Calu3 (cell line): ENCODE measurements around the gene STING1. TPM values are rescaled to one million over a fixed set of nuclear protein-coding genes. Genes with fewer than 3 reads are reported as not detected.

ENCODE experiments used
- BruUV-seq: library from RNA; stranded (reverse); fragments of 400-500 nt; replicated peaks from 2 replicates; lab custom pipeline; 2021; lab: Mats Ljungman, UMichigan
- CTCF ChIA-PET: fragments of 300-600 bp; sonication (Branson Sonifier 250); formaldehyde crosslinking; loops from one replicate; lab custom pipeline; 2022; ENCODE audit warnings: antibody characterized with exemption; lab: Charles Lee
- DNase-seq: peaks from one replicate; pipeline ENCODE4 v3.0.0; 2022
- H3K27ac Mint-ChIP-seq: one replicate; pipeline ENCODE4 v1.8.0; 2022; ENCODE audit warnings: mixed read lengths; ENCODE audit not compliant: unreplicated experiment
- H3K27me3 Mint-ChIP-seq: one replicate; pipeline ENCODE4 v1.8.0; 2022; ENCODE audit warnings: mixed read lengths; ENCODE audit not compliant: unreplicated experiment
- H3K36me3 Mint-ChIP-seq: one replicate; pipeline ENCODE4 v1.8.0; 2022; ENCODE audit warnings: mild to moderate bottlenecking, moderate library complexity, mixed read lengths; ENCODE audit not compliant: insufficient read depth, unreplicated experiment
- H3K4me1 Mint-ChIP-seq: one replicate; pipeline ENCODE4 v1.8.0; 2022; ENCODE audit warnings: mild to moderate bottlenecking, low read depth, mixed read lengths; ENCODE audit not compliant: unreplicated experiment
- H3K4me3 Mint-ChIP-seq: one replicate; pipeline ENCODE4 v1.8.0; 2022; ENCODE audit warnings: mild to moderate bottlenecking, low read depth, moderate library complexity, mixed read lengths; ENCODE audit not compliant: unreplicated experiment
- H3K9me3 Mint-ChIP-seq: one replicate; pipeline ENCODE4 v1.8.0; 2022; ENCODE audit warnings: low read depth, mixed read lengths; ENCODE audit not compliant: unreplicated experiment
- CTCF ChIP-seq: fragments of 200-600 bp; IDR thresholded peaks from one replicate; pipeline ENCODE4 v1.8.0; 2022; ENCODE audit warnings: antibody characterized with exemption; ENCODE audit not compliant: unreplicated experiment
- intact Hi-C: fragments of 100-400 bp; cut with micrococcal nuclease; formaldehyde crosslinking; loops from one replicate; pipeline ENCODE4 v1.10.0; 2022; ENCODE audit not compliant: unreplicated experiment
- total RNA-seq: library from RNA; stranded (reverse); gene quantifications from 2 replicates; pipeline ENCODE4 v1.2.3, GENCODE V29; 2022

The STING1 gene
- total RNA-seq, 1 experiment from 2014 or later = 34.1 TPM

- CTCF ChIA-PET = interaction anchor here (0.6 to 2.7 kb wide), 6 partner anchors 12 to 67 kb away, joined by 3 to 15 read pairs (median 3); partner anchors contain the start of genes DNAJC18 and STING1
- peak overlapping the region; percentile 71 for H3K27ac Mint-ChIP-seq
- TF ChIP-seq CTCF = no peak
- no peaks in the 10 kb centered on the region for H3K9me3 Mint-ChIP-seq
- BruUV-seq = no TSS peak
- no peak overlapping the region for H3K4me3 Mint-ChIP-seq
- no peaks in the 10 kb centered on the region for H3K27me3 Mint-ChIP-seq
- peak; percentile 28 for DNase-seq
- peaks cover 35% of the 10 kb centered on the region for H3K4me1 Mint-ChIP-seq
- H3K36me3 Mint-ChIP-seq = peaks cover 9% of the 10 kb centered on the region
- intact Hi-C loops = loop anchor here (5.0 kb wide), 1 partner anchor 74 kb away; no protein-coding TSS in a partner anchor
Observed at GRCh38 chr5:139495638-139496435, 13.3 kb upstream of the STING1 start.

GRCh38 chr5:139494832-139495231 is 12.3 kb upstream of the STING1 start:
- intact Hi-C loops = loop anchor here (5.0 kb wide), 1 partner anchor 73 kb away; no protein-coding TSS in a partner anchor
- Mint-ChIP-seq H3K27me3 (no peaks in the 10 kb centered on the region), H3K27ac (no peak overlapping the region), H3K36me3 (peaks cover 9% of the 10 kb centered on the region), H3K4me3 (no peak overlapping the region), H3K9me3 (no peaks in the 10 kb centered on the region), H3K4me1 (peaks cover 35% of the 10 kb centered on the region)
- CTCF ChIA-PET = interaction anchor here (2.7 kb wide), 1 partner anchor 13 kb away, joined by 15 read pairs; the partner anchor contains the start of gene STING1
- no peak for TF ChIP-seq CTCF
- peak; percentile 26 for DNase-seq
- BruUV-seq = no TSS peak

GRCh38 chr5:139494256-139494655 is 11.7 kb upstream of the STING1 start:
- CTCF ChIA-PET = interaction anchor here (2.7 kb wide), 1 partner anchor 13 kb away, joined by 15 read pairs; the partner anchor contains the start of gene STING1
- Mint-ChIP-seq H3K27ac (no peak overlapping the region), H3K9me3 (no peaks in the 10 kb centered on the region), H3K4me1 (peaks cover 35% of the 10 kb centered on the region), H3K27me3 (no peaks in the 10 kb centered on the region), H3K4me3 (no peak overlapping the region), H3K36me3 (peaks cover 9% of the 10 kb centered on the region)
- no peak for DNase-seq
- no TSS peak for BruUV-seq
- TF ChIP-seq CTCF = no peak
- intact Hi-C loops = no loop called here

DNA sequence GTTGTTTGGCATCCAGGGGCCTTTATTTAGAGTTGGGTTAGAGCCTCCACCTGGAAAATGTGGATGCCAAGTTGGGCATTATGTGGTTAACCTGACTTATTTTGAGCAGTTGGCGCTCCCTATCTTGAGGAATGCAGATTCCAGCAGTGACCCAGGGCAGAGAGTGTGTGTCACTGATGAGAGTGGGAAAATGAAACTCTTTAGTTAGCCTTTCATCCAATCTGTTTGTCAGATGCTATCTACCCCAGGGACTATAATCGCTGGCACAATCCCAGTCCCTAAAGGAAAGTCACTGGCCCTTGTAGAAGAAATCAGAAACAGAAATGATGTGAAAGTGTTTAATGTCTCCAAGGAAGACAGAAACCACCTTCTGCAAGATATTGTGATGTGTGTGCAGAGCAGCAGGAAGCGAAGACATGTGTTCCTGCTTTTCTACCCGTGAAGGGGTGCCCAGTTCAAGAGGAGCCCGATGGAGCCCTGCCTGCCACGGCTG is 10.2 kb upstream of the STING1 start:
- no peak overlapping the region for H3K27ac Mint-ChIP-seq
- BruUV-seq = no TSS peak
- peak; percentile 53 for DNase-seq
- TF ChIP-seq CTCF = no peak
- intact Hi-C loops = no loop called here
- peaks cover 9% of the 10 kb centered on the region for H3K36me3 Mint-ChIP-seq
- peaks cover 35% of the 10 kb centered on the region for H3K4me1 Mint-ChIP-seq
- no peaks in the 10 kb centered on the region for H3K27me3 Mint-ChIP-seq
- no peaks in the 10 kb centered on the region for H3K9me3 Mint-ChIP-seq
- no peak overlapping the region for H3K4me3 Mint-ChIP-seq
- CTCF ChIA-PET = interaction anchor here (0.6 to 1.1 kb wide), 3 partner anchors 10 to 45 kb away, joined by 4 to 6 read pairs (median 5); partner anchors contain the start of gene STING1
